Measurements from ENCODE around the gene NACC2. TPM values are rescaled to one million over a fixed set of nuclear protein-coding genes. Genes with fewer than 3 reads are reported as not detected.

Gene NACC2
- total and polyA plus RNA-seq, 9 of the 15 experiments (the other 6 are each of a cell fraction or from before 2014, with no cell fraction given) = 0.70 to 25.1 (median 5.6) TPM

- TF ChIP-seq RERE (CRISPR knock-in tag; IDR thresholded peaks at IDR 0.05; ENCODE audit: borderline replicate concordance) = no peak
- no peak for TF ChIP-seq BCL6 (CRISPR knock-in tag; IDR thresholded peaks at IDR 0.05)
- TF ChIP-seq ZNF23 (CRISPR knock-in tag; IDR thresholded peaks at IDR 0.05) = no peak
- TF ChIP-seq TOE1 (IDR thresholded peaks at IDR 0.05; ENCODE audit: borderline replicate concordance) = 0 out of 2 replicates have a peak, but pooled peaks have one; percentile 45
- TF ChIP-seq TOE1 (CRISPR knock-in tag; IDR thresholded peaks at IDR 0.05; ENCODE audit: borderline replicate concordance, low read depth) = no peak
- TF ChIP-seq ATF3 (IDR thresholded peaks at IDR 0.05) = no peak
- no peak for TF ChIP-seq ATF3 (CRISPR knock-in tag; conservative IDR thresholded peaks at IDR 0.05)
- no peak for TF ChIP-seq RFX1 (IDR thresholded peaks at IDR 0.05)
- TF ChIP-seq ZNF311 (CRISPR knock-in tag; IDR thresholded peaks at IDR 0.05) = no peak
- no peak for TF ChIP-seq FOXP4 (CRISPR knock-in tag; IDR thresholded peaks at IDR 0.05; ENCODE audit: borderline replicate concordance)
- no peak for TF ChIP-seq ZBTB2 (IDR thresholded peaks at IDR 0.05)
Observed at GRCh38 chr9:136122425-136123383, 27.6 kb upstream of the NACC2 start (continued).

All from K562 (cell line).